Type B pancreatic cell (in vitro differentiated cells): ENCODE data around the gene OLIG1. TPM values are rescaled to one million over a fixed set of nuclear protein-coding genes. Genes with fewer than 3 reads are reported as not detected.

ENCODE experiments used
- DNase-seq: peaks from one replicate; pipeline ENCODE4 v3.0.0; 2021; ENCODE audit warnings: mixed read lengths; ENCODE audit not compliant: unreplicated experiment; ENCODE audit errors: extremely low spot score
- H3K27ac Mint-ChIP-seq: 2 replicates; pipeline ENCODE4 v1.8.0; 2021; ENCODE audit warnings: mild to moderate bottlenecking, mixed read lengths
- H3K27me3 Mint-ChIP-seq: 2 replicates; pipeline ENCODE4 v1.8.0; 2021; ENCODE audit warnings: mixed read lengths
- H3K36me3 Mint-ChIP-seq: 2 replicates; pipeline ENCODE4 v1.8.0; 2021; ENCODE audit warnings: mixed read lengths
- H3K4me1 Mint-ChIP-seq: one replicate; pipeline ENCODE4 v1.8.0; 2021; ENCODE audit warnings: mixed read lengths; ENCODE audit not compliant: unreplicated experiment
- H3K4me3 Mint-ChIP-seq: 2 replicates; pipeline ENCODE4 v1.8.0; 2021; ENCODE audit warnings: mild to moderate bottlenecking, mixed read lengths
- H3K9me3 Mint-ChIP-seq: 2 replicates; pipeline ENCODE4 v1.8.0; 2021; ENCODE audit warnings: mixed read lengths
- CTCF ChIP-seq: fragments of 200-600 bp; sonication (generic); conservative IDR thresholded peaks from 2 replicates; pipeline ENCODE4 v1.5.0; 2021; ENCODE audit warnings: antibody characterized with exemption, mild to moderate bottlenecking
- total RNA-seq: library from RNA; stranded (reverse); gene quantifications from 2 replicates; pipeline ENCODE4 v1.2.1, GENCODE V29; 2021; ENCODE audit warnings: low replicate concordance

Gene OLIG1
- total RNA-seq, 1 donor from 2014 or later = 2.8 TPM

- Mint-ChIP-seq H3K4me3 (peak overlapping the region; percentile 89), H3K27ac (no peak overlapping the region), H3K9me3 (no peaks in the 10 kb centered on the region), H3K36me3 (no peaks in the 10 kb centered on the region), H3K27me3 (peaks cover 91% of the 10 kb centered on the region), H3K4me1 (peaks cover 6% of the 10 kb centered on the region)
- TF ChIP-seq CTCF = no peak
- no peak for DNase-seq
These were observed 43.5 kb upstream of the OLIG1 start for GRCh38 chr21:33026443-33026858.

DNA sequence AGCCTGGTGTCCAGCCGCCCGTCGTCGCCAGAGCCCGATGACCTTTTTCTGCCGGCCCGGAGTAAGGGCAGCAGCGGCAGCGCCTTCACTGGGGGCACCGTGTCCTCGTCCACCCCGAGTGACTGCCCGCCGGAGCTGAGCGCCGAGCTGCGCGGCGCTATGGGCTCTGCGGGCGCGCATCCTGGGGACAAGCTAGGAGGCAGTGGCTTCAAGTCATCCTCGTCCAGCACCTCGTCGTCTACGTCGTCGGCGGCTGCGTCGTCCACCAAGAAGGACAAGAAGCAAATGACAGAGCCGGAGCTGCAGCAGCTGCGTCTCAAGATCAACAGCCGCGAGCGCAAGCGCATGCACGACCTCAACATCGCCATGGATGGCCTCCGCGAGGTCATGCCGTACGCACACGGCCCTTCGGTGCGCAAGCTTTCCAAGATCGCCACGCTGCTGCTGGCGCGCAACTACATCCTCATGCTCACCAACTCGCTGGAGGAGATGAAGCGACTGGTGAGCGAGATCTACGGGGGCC is 43.0 kb upstream of the OLIG1 start:
- Mint-ChIP-seq H3K4me3 (peak overlapping the region; percentile 89), H3K9me3 (no peaks in the 10 kb centered on the region), H3K27ac (no peak overlapping the region), H3K27me3 (peaks cover 91% of the 10 kb centered on the region), H3K36me3 (no peaks in the 10 kb centered on the region), H3K4me1 (peaks cover 6% of the 10 kb centered on the region)
- TF ChIP-seq CTCF = no peak
- DNase-seq = no peak

- Mint-ChIP-seq H3K36me3 (no peaks in the 10 kb centered on the region), H3K4me3 (no peak overlapping the region), H3K27me3 (peaks cover 91% of the 10 kb centered on the region), H3K27ac (no peak overlapping the region), H3K4me1 (peaks cover 6% of the 10 kb centered on the region), H3K9me3 (no peaks in the 10 kb centered on the region)
- TF ChIP-seq CTCF = no peak
- no peak for DNase-seq
These were observed 42.3 kb upstream of the OLIG1 start for GRCh38 chr21:33027401-33028286.

DNA sequence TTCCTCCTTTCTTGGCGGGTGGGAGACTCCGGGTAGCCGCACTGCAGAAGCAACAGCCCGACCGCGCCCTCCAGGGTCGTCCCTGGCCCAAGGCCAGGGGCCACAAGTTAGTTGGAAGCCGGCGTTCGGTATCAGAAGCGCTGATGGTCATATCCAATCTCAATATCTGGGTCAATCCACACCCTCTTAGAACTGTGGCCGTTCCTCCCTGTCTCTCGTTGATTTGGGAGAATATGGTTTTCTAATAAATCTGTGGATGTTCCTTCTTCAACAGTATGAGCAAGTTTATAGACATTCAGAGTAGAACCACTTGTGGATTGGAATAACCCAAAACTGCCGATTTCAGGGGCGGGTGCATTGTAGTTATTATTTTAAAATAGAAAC is 41.7 kb upstream of the OLIG1 start:
- TF ChIP-seq CTCF = no peak
- Mint-ChIP-seq H3K27ac (no peak overlapping the region), H3K4me1 (peaks cover 6% of the 10 kb centered on the region), H3K36me3 (no peaks in the 10 kb centered on the region), H3K9me3 (no peaks in the 10 kb centered on the region), H3K4me3 (no peak overlapping the region), H3K27me3 (peaks cover 90% of the 10 kb centered on the region)
- DNase-seq = no peak

DNA sequence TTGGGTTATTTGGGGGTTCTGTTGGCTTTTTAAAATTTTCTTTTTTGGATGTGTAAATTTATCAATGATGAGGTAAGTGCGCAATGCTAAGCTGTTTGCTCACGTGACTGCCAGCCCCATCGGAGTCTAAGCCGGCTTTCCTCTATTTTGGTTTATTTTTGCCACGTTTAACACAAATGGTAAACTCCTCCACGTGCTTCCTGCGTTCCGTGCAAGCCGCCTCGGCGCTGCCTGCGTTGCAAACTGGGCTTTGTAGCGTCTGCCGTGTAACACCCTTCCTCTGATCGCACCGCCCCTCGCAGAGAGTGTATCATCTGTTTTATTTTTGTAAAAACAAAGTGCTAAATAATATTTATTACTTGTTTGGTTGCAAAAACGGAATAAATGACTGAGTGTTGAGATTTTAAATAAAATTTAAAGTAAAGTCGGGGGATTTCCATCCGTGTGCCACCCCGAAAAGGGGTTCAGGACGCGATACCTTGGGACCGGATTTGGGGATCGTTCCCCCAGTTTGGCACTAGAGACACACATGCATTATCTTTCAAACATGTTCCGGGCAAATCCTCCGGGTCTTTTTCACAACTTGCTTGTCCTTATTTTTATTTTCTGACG is 41.1 kb upstream of the OLIG1 start:
- no peaks in the 10 kb centered on the region for H3K36me3 Mint-ChIP-seq
- TF ChIP-seq CTCF = no peak
- DNase-seq = no peak
- peak overlapping the region; percentile 62 for H3K4me3 Mint-ChIP-seq
- H3K27ac Mint-ChIP-seq = no peak overlapping the region
- H3K4me1 Mint-ChIP-seq = peaks cover 6% of the 10 kb centered on the region
- H3K9me3 Mint-ChIP-seq = no peaks in the 10 kb centered on the region
- H3K27me3 Mint-ChIP-seq = peaks cover 90% of the 10 kb centered on the region
